HUES6 (cell line): ENCODE results near the gene ZSCAN22.
"Not testable (repeated sequence)": the region's sequence is repeated elsewhere in the genome, so short reads cannot be mapped to it uniquely, and the experiment has no call there.

ENCODE experiments used
- H3K27ac ChIP-seq: 2 replicates; pipeline ENCODE4 v1.7.0; 2013; ENCODE audit warnings: low read depth, mild to moderate bottlenecking, low read length, inconsistent platforms
- H3K27me3 ChIP-seq: 2 replicates; pipeline ENCODE4 v1.6.1; 2013; ENCODE audit warnings: low read length; ENCODE audit not compliant: control insufficient read depth, insufficient read depth
- H3K36me3 ChIP-seq: 2 replicates; pipeline ENCODE4 v1.6.1; 2013; ENCODE audit warnings: low read length; ENCODE audit not compliant: control insufficient read depth, insufficient read depth
- H3K4me1 ChIP-seq: 2 replicates; pipeline ENCODE4 v1.6.1; 2013; ENCODE audit warnings: low read length; ENCODE audit not compliant: control insufficient read depth, insufficient read depth
- H3K4me3 ChIP-seq: 2 replicates; pipeline ENCODE4 v1.5.1; 2013; ENCODE audit warnings: low read depth, low read length
- H3K9ac ChIP-seq: one replicate; pipeline ENCODE4 v1.6.1; 2013; ENCODE audit warnings: mild to moderate bottlenecking, low read length
- H3K9me3 ChIP-seq: 2 replicates; pipeline ENCODE4 v1.6.1; 2013; ENCODE audit warnings: low read depth, low read length; ENCODE audit not compliant: control insufficient read depth, insufficient read depth

ZSCAN22 gene

DNA sequence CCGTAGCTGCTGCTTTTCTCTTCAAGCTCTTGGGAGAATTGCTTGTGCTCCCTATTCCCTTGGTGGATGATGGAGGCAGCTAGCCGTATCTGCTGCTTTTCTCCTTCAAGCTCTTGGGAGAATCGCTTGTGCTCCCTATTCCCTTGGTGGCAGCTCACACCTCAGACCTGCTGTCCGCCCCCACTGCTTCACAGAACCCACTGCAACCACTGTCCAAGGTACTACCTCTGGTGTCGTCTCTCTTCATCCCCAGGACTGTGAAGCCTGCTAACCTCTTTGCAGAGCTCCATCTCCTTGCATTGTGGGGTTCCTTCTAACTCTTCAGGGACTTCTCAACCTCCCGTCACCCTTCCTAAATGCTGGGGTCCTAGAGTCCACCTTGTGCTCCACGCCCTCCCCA, 26.2 kb upstream of the ZSCAN22 start:
- H3K9me3 ChIP-seq: no peaks in the 10 kb centered on the region
- peaks cover 53% of the 10 kb centered on the region for H3K36me3 ChIP-seq

DNA sequence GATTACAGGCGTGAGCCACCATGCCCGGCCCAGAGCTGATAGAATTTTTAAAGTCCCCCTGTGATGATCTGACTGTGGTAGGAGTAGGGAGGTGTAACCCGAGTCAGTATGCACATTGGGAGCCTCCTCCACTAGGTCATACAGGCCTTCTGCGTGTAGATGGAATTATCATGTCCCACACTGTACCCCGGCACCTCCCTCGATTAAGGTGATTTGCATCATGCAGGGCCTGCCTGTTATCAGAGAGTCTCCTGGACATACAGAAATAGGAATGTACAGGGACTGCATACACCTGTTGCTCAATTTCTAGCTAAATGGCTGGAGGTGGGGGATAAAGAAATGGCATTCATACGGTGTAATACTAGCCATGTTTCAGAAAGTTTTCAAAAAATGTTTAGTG, 22.5 kb upstream of the ZSCAN22 start:
- Histone ChIP-seq H3K9me3 (no peaks in the 10 kb centered on the region), H3K9ac (no peak overlapping the region), H3K4me1 (no peaks in the 10 kb centered on the region), H3K4me3 (peak overlapping the region; percentile 92), H3K36me3 (peaks cover 44% of the 10 kb centered on the region), H3K27me3 (no peaks in the 10 kb centered on the region), H3K27ac (no peak overlapping the region)

More for the DNA sequence above, 26.2 kb upstream of the ZSCAN22 start:
- no peaks in the 10 kb centered on the region for H3K4me1 ChIP-seq
- H3K9ac ChIP-seq: no peak overlapping the region
- H3K27me3 ChIP-seq: no peaks in the 10 kb centered on the region
- H3K4me3 ChIP-seq: no peak overlapping the region
- H3K27ac ChIP-seq: no peak overlapping the region

DNA sequence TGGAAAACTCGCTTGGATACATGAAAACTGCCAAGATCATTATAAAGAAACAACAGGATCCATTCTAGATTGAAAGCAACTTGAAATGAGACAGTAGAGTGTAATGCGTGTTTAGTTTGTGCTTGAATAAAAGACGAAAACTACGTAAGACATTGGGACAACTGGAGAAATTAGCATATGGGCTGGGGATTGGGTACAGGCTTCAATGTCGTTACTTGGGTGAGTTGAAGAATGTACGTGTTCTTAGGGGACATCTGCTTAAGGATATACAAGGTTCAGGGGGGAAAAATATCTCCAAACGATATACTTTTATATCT, 22.1 kb upstream of the ZSCAN22 start:
- no peak overlapping the region for H3K9ac ChIP-seq

DNA sequence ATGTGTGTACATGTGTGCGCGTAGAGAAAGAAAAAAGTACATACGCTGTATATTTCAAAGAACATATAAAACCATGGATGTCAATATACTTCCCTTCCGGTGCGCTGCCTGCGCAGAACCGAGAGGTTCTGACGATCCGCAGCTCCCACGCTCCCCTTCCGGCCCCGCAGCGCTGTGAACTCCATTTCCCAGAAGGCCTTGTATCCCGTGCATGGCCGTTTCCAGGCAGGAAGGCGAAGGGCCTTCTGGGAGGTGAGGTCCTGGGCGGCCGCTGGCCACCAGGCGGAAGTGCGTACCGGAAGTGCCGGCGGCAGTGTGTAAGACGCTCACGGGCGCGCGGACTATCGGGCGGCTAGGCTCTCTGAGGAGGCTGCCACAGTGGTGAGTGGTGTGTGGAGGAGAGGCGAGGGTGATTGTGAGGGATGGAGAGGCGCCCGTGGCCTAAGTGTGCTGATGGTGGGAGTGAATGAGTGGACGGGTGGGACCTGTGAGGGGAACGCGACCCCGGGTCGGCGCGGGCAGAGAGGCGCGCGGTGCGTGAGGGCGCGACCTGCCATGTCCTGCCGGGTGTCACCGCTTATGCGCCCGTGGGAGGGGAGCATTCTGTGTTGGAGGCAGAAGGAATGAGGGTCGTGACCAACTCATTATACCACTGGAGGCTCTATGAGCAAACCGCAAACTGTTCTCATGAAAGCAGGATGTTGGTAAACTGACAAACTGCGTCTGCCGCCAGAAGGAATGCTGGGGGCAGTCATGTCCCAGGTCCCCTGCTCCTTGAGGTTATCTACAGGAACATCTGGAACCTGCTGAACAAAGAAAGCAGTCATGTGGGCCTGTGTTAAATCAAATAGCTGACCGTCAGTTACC, 21.5 kb upstream of the ZSCAN22 start, which contains the start of gene ERVK3-1:
ERVK3-1 (plus strand) TSS at position 313 of the 867 bp plus-strand sequence. CDS start 6,792 bp downstream, outside the sequence.
- Histone ChIP-seq H3K36me3 (peaks cover 37% of the 10 kb centered on the region), H3K4me3 (peak within 1 kb of the TSS; percentile 92), H3K4me1 (no peaks in the 10 kb centered on the region), H3K27me3 (no peaks in the 10 kb centered on the region), H3K27ac (no peak within 1 kb of the TSS), H3K9me3 (no peaks in the 10 kb centered on the region), H3K9ac (peak within 1 kb of the TSS; percentile 90)

More for the DNA sequence above, 22.1 kb upstream of the ZSCAN22 start:
- Histone ChIP-seq H3K9me3 (no peaks in the 10 kb centered on the region), H3K27ac (no peak overlapping the region), H3K36me3 (peaks cover 43% of the 10 kb centered on the region), H3K27me3 (no peaks in the 10 kb centered on the region), H3K4me1 (no peaks in the 10 kb centered on the region), H3K4me3 (peak overlapping the region; percentile 92)

DNA sequence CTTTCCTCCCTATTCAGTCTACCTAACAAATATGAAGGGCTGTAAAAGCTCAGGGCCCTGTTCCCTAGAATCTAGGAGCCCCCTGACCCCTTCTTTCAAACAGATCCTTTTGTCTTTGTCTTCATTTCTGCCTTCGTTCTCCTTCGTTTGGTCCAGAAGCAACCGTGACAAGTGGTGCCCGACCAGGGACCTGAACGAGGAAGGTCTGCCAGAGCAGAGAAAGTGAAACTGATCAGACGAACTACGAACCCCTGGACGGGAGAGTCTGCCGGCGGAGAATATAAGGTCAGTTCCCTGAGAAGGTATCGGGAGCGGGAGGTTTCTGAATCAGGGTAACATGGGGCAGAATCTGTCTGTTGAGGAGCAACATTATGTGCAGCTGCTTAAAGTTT, 20.9 kb upstream of the ZSCAN22 start:
- H3K4me1 ChIP-seq: no peaks in the 10 kb centered on the region
- H3K27me3 ChIP-seq: no peaks in the 10 kb centered on the region
- H3K27ac ChIP-seq: no peak overlapping the region
- peak overlapping the region; percentile 92 for H3K4me3 ChIP-seq
- H3K9ac ChIP-seq: peak overlapping the region; percentile 90
- H3K9me3 ChIP-seq: no peaks in the 10 kb centered on the region
- H3K36me3 ChIP-seq: peaks cover 31% of the 10 kb centered on the region

DNA sequence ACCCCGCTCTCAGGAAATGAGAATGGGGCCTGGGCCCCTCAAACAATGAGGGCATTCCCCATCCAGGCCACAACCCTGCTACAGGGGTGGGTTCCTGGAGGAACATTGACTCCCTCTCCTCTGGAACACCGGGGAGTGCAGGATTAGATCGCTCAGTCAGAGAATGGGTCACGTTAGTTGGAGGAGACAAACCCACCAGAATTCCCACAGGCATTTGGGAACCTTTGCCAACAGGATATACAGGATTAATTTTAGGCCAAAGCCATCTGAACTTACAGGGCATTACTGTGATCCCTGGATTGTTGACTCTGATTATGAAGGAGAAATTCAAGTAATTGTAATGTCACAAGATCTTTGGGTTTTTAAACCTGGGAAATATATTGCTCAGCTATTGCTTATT, 19.1 kb upstream of the ZSCAN22 start:
- Histone ChIP-seq H3K36me3 (peaks cover 40% of the 10 kb centered on the region), H3K9me3 (no peaks in the 10 kb centered on the region), H3K27me3 (no peaks in the 10 kb centered on the region), H3K4me1 (no peaks in the 10 kb centered on the region), H3K27ac (no peak overlapping the region), H3K4me3 (no peak overlapping the region), H3K9ac (no peak overlapping the region)

DNA sequence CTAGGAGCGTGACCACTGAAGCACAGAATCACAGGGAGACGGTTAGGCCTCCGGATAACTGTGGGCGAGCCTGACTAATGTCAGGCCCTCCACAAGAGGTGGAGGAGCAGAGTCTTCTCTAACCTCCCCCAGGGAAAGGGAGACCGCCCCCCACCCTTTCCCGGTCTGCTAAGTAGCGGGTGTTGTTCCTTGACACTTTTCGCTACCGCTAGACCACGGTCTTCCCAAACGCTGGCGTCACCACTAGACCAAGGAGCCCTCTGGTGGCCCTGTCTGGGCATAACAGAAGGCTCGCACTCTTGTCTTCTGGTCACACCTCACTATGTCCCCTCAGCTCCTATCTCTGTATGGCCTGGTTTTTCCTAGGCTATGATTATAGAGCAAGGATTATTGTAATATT, 16.1 kb upstream of the ZSCAN22 start:
- not testable (repeated sequence) for H3K4me3 ChIP-seq, H3K9ac ChIP-seq, H3K27ac ChIP-seq, H3K4me1 ChIP-seq, H3K9me3 ChIP-seq, H3K27me3 ChIP-seq
- peaks cover 65% of the 10 kb centered on the region for H3K36me3 ChIP-seq

DNA sequence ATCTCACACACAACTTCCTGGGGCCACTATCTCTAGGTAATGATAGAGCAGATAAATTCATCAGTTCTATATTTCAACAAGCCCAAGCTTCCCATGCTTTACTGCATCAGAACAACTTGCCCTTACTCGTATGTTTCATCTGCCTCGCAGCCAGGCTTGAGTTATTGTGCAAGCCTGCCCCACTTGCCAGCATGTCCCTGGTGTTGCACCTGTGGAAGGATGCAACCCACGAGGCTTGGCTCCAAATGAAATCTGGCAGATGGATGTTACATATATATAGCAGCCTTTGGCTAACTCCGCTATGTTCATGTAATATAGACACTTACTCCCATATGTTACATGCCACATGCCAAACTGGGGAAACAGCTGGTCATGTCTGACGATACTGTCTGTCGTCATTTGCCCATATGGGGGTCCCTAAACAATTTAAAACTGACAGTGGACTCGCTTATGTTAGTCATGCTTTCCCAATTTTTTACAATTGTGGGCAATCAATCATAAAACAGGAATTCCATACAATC, 15.4 kb upstream of the ZSCAN22 start:
- H3K36me3 ChIP-seq: peaks cover 69% of the 10 kb centered on the region
- no peaks in the 10 kb centered on the region for H3K9me3 ChIP-seq

DNA sequence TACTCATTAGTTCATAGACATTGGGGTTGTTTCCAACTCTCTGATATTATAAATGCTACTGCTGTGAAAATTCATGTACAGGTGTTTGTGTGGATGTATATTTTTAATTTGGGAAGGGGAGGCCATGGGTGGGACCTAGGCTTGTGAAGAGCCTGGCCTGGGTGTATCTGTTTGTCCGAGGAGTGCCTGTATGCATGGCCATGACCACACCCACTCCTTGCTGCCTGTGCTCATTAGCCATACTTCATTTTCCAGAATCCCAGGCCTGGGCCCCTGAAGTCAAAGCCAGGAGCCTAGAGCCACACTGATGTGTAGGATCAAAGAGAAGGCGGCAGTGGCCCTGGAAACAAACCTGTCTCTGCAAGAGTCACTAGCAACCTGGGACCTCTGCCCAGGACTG, 11.2 kb upstream of the ZSCAN22 start:
- Histone ChIP-seq H3K36me3 (peaks cover 45% of the 10 kb centered on the region), H3K27ac (no peak overlapping the region), H3K9ac (no peak overlapping the region), H3K27me3 (no peaks in the 10 kb centered on the region), H3K4me3 (no peak overlapping the region), H3K9me3 (no peaks in the 10 kb centered on the region), H3K4me1 (no peaks in the 10 kb centered on the region)

More for the DNA sequence above, 15.4 kb upstream of the ZSCAN22 start:
- Histone ChIP-seq H3K27ac (no peak overlapping the region), H3K9ac (no peak overlapping the region), H3K4me3 (no peak overlapping the region), H3K4me1 (no peaks in the 10 kb centered on the region), H3K27me3 (no peaks in the 10 kb centered on the region)

DNA sequence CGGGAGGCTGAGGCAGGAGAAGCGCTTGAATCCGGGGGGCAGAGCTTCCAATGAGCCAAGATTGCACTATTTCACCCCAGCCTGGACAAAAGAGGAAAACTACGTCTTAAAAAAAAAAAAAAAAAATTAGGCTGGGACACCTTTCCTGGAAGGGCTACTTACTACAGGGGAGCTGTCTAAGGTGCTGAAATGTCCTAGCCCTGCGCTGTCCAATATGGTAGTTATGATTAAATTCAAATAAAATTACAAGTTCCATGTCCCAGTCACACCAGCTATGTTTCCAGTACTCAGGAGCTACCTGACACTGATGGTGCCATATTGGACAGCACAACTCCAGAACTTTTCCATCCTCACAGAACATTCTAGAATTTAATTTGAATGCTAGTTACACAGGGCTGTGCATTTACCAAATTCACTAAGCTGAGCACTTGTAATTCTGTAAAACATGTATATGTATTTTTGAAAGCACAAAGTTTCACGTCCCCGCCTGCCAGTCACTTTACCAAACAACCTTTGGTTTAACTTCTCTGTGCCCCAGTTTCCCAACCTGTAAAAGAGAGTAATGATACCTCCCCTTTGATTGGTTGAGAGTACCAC, 9.2 kb upstream of the ZSCAN22 start:
- H3K9ac ChIP-seq: no peak overlapping the region
- no peaks in the 10 kb centered on the region for H3K4me1 ChIP-seq
- no peak overlapping the region for H3K4me3 ChIP-seq
- peaks cover 31% of the 10 kb centered on the region for H3K36me3 ChIP-seq
- no peaks in the 10 kb centered on the region for H3K9me3 ChIP-seq
- H3K27me3 ChIP-seq: no peaks in the 10 kb centered on the region
- H3K27ac ChIP-seq: no peak overlapping the region

DNA sequence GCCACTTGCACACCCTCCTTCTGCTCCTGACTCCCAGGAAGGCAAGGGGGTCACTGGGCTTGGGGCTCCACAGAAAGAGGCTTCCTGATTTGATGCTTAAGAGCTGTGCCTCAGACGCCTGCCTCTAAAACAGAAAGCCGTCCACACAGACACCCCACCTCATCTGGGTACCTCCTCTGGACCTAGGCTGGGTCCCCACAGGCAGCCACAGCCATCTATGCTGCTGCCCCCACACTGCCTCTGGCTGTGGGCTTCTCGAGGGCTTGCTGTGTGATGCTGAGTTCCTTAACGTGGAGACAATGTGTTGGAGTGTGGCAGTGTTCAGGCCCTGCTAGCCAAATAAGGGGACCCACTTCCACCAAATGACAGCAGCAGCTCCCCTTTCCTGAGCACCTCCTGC, 8.5 kb upstream of the ZSCAN22 start:
- no peak overlapping the region for H3K27ac ChIP-seq
- H3K4me1 ChIP-seq: no peaks in the 10 kb centered on the region
- H3K4me3 ChIP-seq: no peak overlapping the region
- no peak overlapping the region for H3K9ac ChIP-seq
- H3K36me3 ChIP-seq: peaks cover 24% of the 10 kb centered on the region
- H3K9me3 ChIP-seq: no peaks in the 10 kb centered on the region
- H3K27me3 ChIP-seq: no peaks in the 10 kb centered on the region
